Measurements from ENCODE around the gene SRRD. TPM values are rescaled to one million over a fixed set of nuclear protein-coding genes. Genes with fewer than 3 reads are reported as not detected.

Gene SRRD
- total and polyA plus RNA-seq, 2 of the 13 experiments (the other 11 are each of a cell fraction or from before 2014, with no cell fraction given): 22.8 to 36.6 TPM

DNA sequence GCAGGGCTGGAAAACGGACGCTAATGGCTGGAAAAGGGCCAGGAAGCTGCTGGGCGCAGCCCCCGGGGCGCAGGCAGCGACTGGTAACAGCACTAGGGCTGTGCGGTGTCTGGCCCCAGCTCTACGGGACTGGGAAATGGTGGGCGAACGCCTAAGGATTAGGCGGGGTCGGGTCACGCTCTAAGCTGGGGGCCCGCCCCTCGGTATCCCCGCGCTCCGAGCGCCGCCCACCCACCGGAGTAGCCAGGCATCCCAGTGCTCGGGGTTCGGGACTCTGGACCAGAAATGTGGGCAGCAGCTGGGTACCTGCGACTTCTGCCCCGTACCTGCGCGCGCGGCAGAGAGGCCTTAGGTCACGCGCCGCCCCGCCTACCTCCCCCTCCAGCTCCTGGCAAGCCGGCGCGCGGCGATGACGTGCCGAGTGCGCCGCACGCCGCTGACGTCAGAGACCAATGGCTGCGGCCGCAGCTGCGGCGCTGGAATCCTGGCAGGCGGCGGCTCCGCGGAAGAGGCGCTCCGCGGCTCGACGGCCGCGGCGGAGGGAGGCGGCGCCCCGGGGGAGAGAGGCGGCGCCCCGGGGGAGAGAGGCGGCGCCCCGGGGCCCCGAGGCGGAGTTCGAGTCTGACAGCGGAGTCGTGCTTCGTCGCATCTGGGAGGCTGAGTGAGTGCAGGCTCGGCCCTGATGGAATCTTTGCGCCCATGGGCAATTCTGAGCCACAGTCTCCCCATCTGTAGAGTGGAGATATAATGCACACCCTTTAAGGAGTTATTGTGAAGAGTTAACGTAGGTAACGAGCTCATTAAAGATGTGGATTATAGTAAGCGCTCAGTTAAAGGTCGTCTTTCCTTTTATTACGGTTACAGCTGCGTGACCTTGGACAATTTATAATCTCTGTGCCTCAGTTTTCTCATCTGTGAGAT lies at the start of gene SRRD, which contains the start of gene HPS4 (continued):
- TF ChIP-seq MAZ (IDR thresholded peaks at IDR 0.05; ENCODE audit: borderline replicate concordance, low read depth, low read length) (peak; percentile 90), MAZ (CRISPR knock-in tag; IDR thresholded peaks at IDR 0.05; ENCODE audit: low read depth) (peak; percentile 88), HNRNPL (IDR thresholded peaks at IDR 0.05; ENCODE audit: low read depth, low read length) (peak; percentile 80; the same call in 1 of the 2 replicates), GTF2F1 (IDR thresholded peaks at IDR 0.05; ENCODE audit: low read length) (0 out of 2 replicates have a peak, but pooled peaks have one; percentile 30), SRSF1 (optimal IDR thresholded peaks at IDR 0.05; ENCODE audit: low read depth, low read length) (peak; percentile 81), TEAD2 (CRISPR knock-in tag; IDR thresholded peaks at IDR 0.05) (no peak), HNF4A (CRISPR knock-in tag; IDR thresholded peaks at IDR 0.05) (peak; percentile 54), RFXAP (CRISPR knock-in tag; IDR thresholded peaks at IDR 0.05; ENCODE audit: borderline replicate concordance) (peak; percentile 80; the same call in 1 of the 2 replicates), ZNF276 (CRISPR knock-in tag; IDR thresholded peaks at IDR 0.05; ENCODE audit: low read depth) (no peak), REPIN1 (CRISPR knock-in tag; IDR thresholded peaks at IDR 0.05; ENCODE audit: borderline replicate concordance, low read depth) (peak; percentile 77), HDAC1 (CRISPR knock-in tag; IDR thresholded peaks at IDR 0.05) (peak; percentile 98), DMAP1 (CRISPR knock-in tag; IDR thresholded peaks at IDR 0.05) (peak; percentile 88), SNAI1 (CRISPR knock-in tag; IDR thresholded peaks at IDR 0.05; ENCODE audit: borderline replicate concordance) (no peak), CBX5 (CRISPR knock-in tag; IDR thresholded peaks at IDR 0.05; ENCODE audit: borderline replicate concordance) (peak; percentile 72; the same call in 1 of the 2 replicates), TP53 (CRISPR knock-in tag; conservative IDR thresholded peaks at IDR 0.05) (no peak; the same call in 1 of the 2 replicates), ZNF496 (CRISPR knock-in tag; IDR thresholded peaks at IDR 0.05; ENCODE audit: insufficient replicate concordance) (no peak)
- TF ChIP-seq, protein P1, sequence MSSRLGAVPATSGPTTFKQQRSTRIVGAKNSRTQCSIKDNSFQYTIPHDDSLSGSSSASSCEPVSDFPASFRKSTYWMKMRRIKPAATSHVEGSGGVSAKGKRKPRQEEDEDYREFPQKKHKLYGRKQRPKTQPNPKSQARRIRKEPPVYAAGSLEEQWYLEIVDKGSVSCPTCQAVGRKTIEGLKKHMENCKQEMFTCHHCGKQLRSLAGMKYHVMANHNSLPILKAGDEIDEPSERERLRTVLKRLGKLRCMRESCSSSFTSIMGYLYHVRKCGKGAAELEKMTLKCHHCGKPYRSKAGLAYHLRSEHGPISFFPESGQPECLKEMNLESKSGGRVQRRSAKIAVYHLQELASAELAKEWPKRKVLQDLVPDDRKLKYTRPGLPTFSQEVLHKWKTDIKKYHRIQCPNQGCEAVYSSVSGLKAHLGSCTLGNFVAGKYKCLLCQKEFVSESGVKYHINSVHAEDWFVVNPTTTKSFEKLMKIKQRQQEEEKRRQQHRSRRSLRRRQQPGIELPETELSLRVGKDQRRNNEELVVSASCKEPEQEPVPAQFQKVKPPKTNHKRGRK (CRISPR knock-in tag; IDR thresholded peaks at IDR 0.05): no peak
- TF ChIP-seq, protein P2, sequence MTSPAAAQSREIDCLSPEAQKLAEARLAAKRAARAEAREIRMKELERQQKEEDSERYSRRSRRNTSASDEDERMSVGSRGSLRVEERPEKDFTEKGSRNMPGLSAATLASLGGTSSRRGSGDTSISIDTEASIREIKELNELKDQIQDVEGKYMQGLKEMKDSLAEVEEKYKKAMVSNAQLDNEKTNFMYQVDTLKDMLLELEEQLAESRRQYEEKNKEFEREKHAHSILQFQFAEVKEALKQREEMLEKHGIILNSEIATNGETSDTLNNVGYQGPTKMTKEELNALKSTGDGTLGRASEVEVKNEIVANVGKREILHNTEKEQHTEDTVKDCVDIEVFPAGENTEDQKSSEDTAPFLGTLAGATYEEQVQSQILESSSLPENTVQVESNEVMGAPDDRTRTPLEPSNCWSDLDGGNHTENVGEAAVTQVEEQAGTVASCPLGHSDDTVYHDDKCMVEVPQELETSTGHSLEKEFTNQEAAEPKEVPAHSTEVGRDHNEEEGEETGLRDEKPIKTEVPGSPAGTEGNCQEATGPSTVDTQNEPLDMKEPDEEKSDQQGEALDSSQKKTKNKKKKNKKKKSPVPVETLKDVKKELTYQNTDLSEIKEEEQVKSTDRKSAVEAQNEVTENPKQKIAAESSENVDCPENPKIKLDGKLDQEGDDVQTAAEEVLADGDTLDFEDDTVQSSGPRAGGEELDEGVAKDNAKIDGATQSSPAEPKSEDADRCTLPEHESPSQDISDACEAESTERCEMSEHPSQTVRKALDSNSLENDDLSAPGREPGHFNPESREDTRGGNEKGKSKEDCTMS (CRISPR knock-in tag; conservative IDR thresholded peaks at IDR 0.05): no peak; the same call in 1 of the 2 replicates
- TF ChIP-seq, protein P3, sequence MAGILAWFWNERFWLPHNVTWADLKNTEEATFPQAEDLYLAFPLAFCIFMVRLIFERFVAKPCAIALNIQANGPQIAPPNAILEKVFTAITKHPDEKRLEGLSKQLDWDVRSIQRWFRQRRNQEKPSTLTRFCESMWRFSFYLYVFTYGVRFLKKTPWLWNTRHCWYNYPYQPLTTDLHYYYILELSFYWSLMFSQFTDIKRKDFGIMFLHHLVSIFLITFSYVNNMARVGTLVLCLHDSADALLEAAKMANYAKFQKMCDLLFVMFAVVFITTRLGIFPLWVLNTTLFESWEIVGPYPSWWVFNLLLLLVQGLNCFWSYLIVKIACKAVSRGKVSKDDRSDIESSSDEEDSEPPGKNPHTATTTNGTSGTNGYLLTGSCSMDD (CRISPR knock-in tag; IDR thresholded peaks at IDR 0.05): no peak
- TF ChIP-seq, protein P4, sequence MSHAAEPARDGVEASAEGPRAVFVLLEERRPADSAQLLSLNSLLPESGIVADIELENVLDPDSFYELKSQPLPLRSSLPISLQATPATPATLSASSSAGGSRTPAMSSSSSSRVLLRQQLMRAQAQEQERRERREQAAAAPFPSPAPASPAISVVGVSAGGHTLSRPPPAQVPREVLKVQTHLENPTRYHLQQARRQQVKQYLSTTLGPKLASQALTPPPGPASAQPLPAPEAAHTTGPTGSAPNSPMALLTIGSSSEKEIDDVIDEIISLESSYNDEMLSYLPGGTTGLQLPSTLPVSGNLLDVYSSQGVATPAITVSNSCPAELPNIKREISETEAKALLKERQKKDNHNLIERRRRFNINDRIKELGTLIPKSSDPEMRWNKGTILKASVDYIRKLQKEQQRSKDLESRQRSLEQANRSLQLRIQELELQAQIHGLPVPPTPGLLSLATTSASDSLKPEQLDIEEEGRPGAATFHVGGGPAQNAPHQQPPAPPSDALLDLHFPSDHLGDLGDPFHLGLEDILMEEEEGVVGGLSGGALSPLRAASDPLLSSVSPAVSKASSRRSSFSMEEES (CRISPR knock-in tag; IDR thresholded peaks at IDR 0.05): peak; percentile 98
